Natural killer cell (primary cell): ENCODE measurements around the gene SMIM44. TPM values are rescaled to one million over a fixed set of nuclear protein-coding genes. Genes with fewer than 3 reads are reported as not detected.

Source experiments
- ATAC-seq, 3 donors: fragments of 150-1000 bp in 2 of 3; fragments of 200-7000 bp in 1 of 3; cut with Tn5 transposase; 1 replicate in 1 of 3; 2 replicates in 2 of 3; pipeline ENCODE4 v1.10.0; 2021; ENCODE audit warnings: mild to moderate bottlenecking in 2 of 3, moderate library complexity in 2 of 3
- DNase-seq, 2 donors: peaks; one replicate each; pipeline versions ENCODE4 v3.0.0 to v3.0.0-alpha.2; 2013 to 2021; ENCODE audit warnings: mixed read lengths in 1 of 2
- H3K27ac ChIP-seq: one replicate; pipeline ENCODE4 v1.5.1; 2013; ENCODE audit warnings: mild to moderate bottlenecking, low read length
- H3K27me3 ChIP-seq: one replicate; pipeline ENCODE4 v1.6.1; 2013; ENCODE audit warnings: low read length; ENCODE audit not compliant: control insufficient read depth, insufficient read depth
- H3K36me3 ChIP-seq: one replicate; pipeline ENCODE4 v1.6.1; 2013; ENCODE audit warnings: low read length; ENCODE audit not compliant: control insufficient read depth, insufficient read depth
- H3K4me1 ChIP-seq: one replicate; pipeline ENCODE4 v1.6.1; 2013; ENCODE audit warnings: low read length; ENCODE audit not compliant: control insufficient read depth, insufficient read depth
- H3K4me3 ChIP-seq: one replicate; pipeline ENCODE4 v1.5.1; 2013; ENCODE audit warnings: low read length
- H3K9me3 ChIP-seq: one replicate; pipeline ENCODE4 v1.6.1; 2013; ENCODE audit warnings: low read length; ENCODE audit not compliant: control insufficient read depth, insufficient read depth
- H3K27ac Mint-ChIP-seq, 2 donors: one replicate each; pipeline ENCODE4 v1.8.0; 2022; ENCODE audit warnings: mild to moderate bottlenecking in 2 of 2, mixed read lengths in 2 of 2, moderate library complexity in 1 of 2
- H3K27me3 Mint-ChIP-seq, 2 donors: one replicate each; pipeline ENCODE4 v1.8.0; 2022; ENCODE audit warnings: low read depth in 2 of 2, mixed read lengths in 2 of 2
- H3K36me3 Mint-ChIP-seq: one replicate; pipeline ENCODE4 v1.8.0; 2022; ENCODE audit warnings: mixed read lengths
- H3K4me1 Mint-ChIP-seq, 2 donors: one replicate each; pipeline ENCODE4 v1.8.0; 2022; ENCODE audit warnings: mixed read lengths in 2 of 2
- H3K4me3 Mint-ChIP-seq: one replicate; pipeline ENCODE4 v1.8.0; 2022; ENCODE audit warnings: mild to moderate bottlenecking, moderate library complexity, mixed read lengths
- H3K9me3 Mint-ChIP-seq, 2 donors: one replicate each; pipeline ENCODE4 v1.8.0; 2022; ENCODE audit warnings: mixed read lengths in 2 of 2
- CTCF ChIP-seq: fragments of 200-600 bp; IDR thresholded peaks from one replicate; pipeline ENCODE4 v1.8.0; 2022; ENCODE audit warnings: antibody characterized with exemption
- WGBS: methylation state at CpG from one replicate; pipeline ENCODE4 v1.1.7; 2013; ENCODE audit warnings: missing lambda C conversion rate; ENCODE audit not compliant: insufficient coverage; 5-methylcytosine and 5-hydroxymethylcytosine counted together
- intact Hi-C: fragments of 100-400 bp; cut with micrococcal nuclease; formaldehyde crosslinking; loops from one replicate; pipeline ENCODE4 v1.14.2; 2022
- total RNA-seq, 4 donors: library from RNA; stranded (reverse); fragments of 120-200 nt in 1 of 4; gene quantifications; one replicate each; pipeline versions ENCODE4 v1.2.3 to v1.2.4, GENCODE V29; 2013 to 2022

SMIM44 gene
- total RNA-seq = not detected
- not detected for total RNA-seq (2013)

DNA sequence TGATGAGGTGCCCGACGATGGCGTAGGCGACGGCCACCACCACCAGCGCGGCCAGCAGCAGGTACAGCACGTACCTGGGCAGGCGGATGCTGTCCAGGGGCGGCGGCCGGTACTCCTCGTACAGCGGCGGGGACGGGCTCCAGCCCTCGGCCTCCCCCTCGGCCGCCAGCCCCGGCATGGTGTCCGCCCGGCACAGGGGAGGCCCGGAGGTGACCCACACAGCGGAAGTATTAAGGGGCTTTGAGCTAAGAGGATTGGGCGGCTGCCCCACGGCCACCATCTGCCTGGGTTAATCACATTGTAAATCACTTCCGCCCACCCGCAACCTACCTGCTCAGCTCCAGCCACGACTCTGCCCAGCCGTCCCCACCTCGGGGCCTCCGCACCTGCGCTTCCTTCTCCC lies at the start of gene SMIM44:
SMIM44 (minus strand) TSS at position 216 of the 403 bp plus-strand sequence; CDS start at position 178, 38 bp downstream.
- Histone ChIP-seq H3K9me3 (no peaks in the 10 kb centered on the region), H3K4me1 (peaks cover 22% of the 10 kb centered on the region), H3K36me3 (no peaks in the 10 kb centered on the region), H3K27me3 (no peaks in the 10 kb centered on the region), H3K4me3 (no peak within 1 kb of the TSS), H3K27ac (no peak within 1 kb of the TSS)
- no peaks in the 10 kb centered on the region for H3K9me3 Mint-ChIP-seq
- H3K36me3 Mint-ChIP-seq = no peaks in the 10 kb centered on the region
- no peaks in the 10 kb centered on the region for H3K27me3 Mint-ChIP-seq
- ATAC-seq = no peak
- intact Hi-C loops = no loop called here
- H3K4me1 Mint-ChIP-seq = peaks cover 8 to 24% of the 10 kb centered on the region in 2 donors
- DNase-seq = no peak
- no peak for TF ChIP-seq CTCF
- H3K4me3 Mint-ChIP-seq = no peak within 1 kb of the TSS
- 90% methylated on average over 33 of the region's 33 CpGs for WGBS
- no peak within 1 kb of the TSS for H3K27ac Mint-ChIP-seq

GRCh38 chr19:3533033-3533432 lies 49.8 kb upstream of the SMIM44 start:
- peaks cover 0 to 16% of the 10 kb centered on the region in 2 donors for H3K4me1 Mint-ChIP-seq
- no peaks in the 10 kb centered on the region for H3K4me1 ChIP-seq
- H3K4me3 Mint-ChIP-seq = no peak overlapping the region
- no peak for DNase-seq
- no peaks in the 10 kb centered on the region for H3K9me3 Mint-ChIP-seq
- no peak overlapping the region for H3K27ac Mint-ChIP-seq
- no peaks in the 10 kb centered on the region for H3K27me3 Mint-ChIP-seq
- no peak overlapping the region for H3K4me3 ChIP-seq
- H3K27ac ChIP-seq = no peak overlapping the region
- H3K36me3 ChIP-seq = peaks cover 49% of the 10 kb centered on the region
- intact Hi-C loops = no loop called here
- ATAC-seq = no peak
- H3K27me3 ChIP-seq = no peaks in the 10 kb centered on the region
- 94% methylated on average over 17 of the region's 17 CpGs for WGBS
- H3K36me3 Mint-ChIP-seq = no peaks in the 10 kb centered on the region
- H3K9me3 ChIP-seq = no peaks in the 10 kb centered on the region
- no peak for TF ChIP-seq CTCF

GRCh38 chr19:3532154-3532786 lies 49.0 kb upstream of the SMIM44 start:
- Histone ChIP-seq H3K4me3 (no peak overlapping the region), H3K9me3 (no peaks in the 10 kb centered on the region), H3K27me3 (no peaks in the 10 kb centered on the region), H3K4me1 (no peaks in the 10 kb centered on the region), H3K27ac (no peak overlapping the region), H3K36me3 (peaks cover 56% of the 10 kb centered on the region)
- Mint-ChIP-seq H3K36me3 (no peaks in the 10 kb centered on the region), H3K27me3 (no peaks in the 10 kb centered on the region), H3K4me1 (peaks cover 0 to 9% of the 10 kb centered on the region in 2 donors), H3K4me3 (no peak overlapping the region), H3K9me3 (no peaks in the 10 kb centered on the region), H3K27ac (no peak overlapping the region)
- ATAC-seq (no peak), DNase-seq (no peak)
- TF ChIP-seq CTCF = no peak
- intact Hi-C loops = no loop called here
- WGBS = 97% methylated on average over 33 of the region's 33 CpGs

DNA sequence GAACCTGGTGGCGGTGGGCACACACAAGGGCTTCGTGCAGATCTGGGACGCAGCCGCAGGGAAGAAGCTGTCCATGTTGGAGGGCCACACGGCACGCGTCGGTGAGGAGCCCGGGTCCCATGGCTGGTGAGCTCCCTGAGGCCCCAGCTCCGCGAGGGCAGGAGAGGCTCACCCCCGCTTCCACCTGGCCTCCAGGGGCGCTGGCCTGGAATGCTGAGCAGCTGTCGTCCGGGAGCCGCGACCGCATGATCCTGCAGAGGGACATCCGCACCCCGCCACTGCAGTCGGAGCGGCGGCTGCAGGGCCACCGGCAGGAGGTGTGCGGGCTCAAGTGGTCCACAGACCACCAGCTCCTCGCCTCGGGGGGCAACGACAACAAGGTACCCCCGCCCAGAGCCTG lies 48.5 kb upstream of the SMIM44 start:
- ATAC-seq = no peak
- Mint-ChIP-seq H3K9me3 (no peaks in the 10 kb centered on the region), H3K27me3 (no peaks in the 10 kb centered on the region), H3K27ac (no peak overlapping the region), H3K36me3 (no peaks in the 10 kb centered on the region), H3K4me3 (no peak overlapping the region), H3K4me1 (peaks cover 0 to 7% of the 10 kb centered on the region in 2 donors)
- intact Hi-C loops = no loop called here
- no peaks in the 10 kb centered on the region for H3K27me3 ChIP-seq
- no peaks in the 10 kb centered on the region for H3K4me1 ChIP-seq
- H3K4me3 ChIP-seq = no peak overlapping the region
- no peaks in the 10 kb centered on the region for H3K9me3 ChIP-seq
- H3K36me3 ChIP-seq = peaks cover 62% of the 10 kb centered on the region
- 97% methylated on average over 29 of the region's 29 CpGs for WGBS
- no peak for DNase-seq
- no peak overlapping the region for H3K27ac ChIP-seq
- no peak for TF ChIP-seq CTCF
